ENCODE results near the gene SPEN.

DNA sequence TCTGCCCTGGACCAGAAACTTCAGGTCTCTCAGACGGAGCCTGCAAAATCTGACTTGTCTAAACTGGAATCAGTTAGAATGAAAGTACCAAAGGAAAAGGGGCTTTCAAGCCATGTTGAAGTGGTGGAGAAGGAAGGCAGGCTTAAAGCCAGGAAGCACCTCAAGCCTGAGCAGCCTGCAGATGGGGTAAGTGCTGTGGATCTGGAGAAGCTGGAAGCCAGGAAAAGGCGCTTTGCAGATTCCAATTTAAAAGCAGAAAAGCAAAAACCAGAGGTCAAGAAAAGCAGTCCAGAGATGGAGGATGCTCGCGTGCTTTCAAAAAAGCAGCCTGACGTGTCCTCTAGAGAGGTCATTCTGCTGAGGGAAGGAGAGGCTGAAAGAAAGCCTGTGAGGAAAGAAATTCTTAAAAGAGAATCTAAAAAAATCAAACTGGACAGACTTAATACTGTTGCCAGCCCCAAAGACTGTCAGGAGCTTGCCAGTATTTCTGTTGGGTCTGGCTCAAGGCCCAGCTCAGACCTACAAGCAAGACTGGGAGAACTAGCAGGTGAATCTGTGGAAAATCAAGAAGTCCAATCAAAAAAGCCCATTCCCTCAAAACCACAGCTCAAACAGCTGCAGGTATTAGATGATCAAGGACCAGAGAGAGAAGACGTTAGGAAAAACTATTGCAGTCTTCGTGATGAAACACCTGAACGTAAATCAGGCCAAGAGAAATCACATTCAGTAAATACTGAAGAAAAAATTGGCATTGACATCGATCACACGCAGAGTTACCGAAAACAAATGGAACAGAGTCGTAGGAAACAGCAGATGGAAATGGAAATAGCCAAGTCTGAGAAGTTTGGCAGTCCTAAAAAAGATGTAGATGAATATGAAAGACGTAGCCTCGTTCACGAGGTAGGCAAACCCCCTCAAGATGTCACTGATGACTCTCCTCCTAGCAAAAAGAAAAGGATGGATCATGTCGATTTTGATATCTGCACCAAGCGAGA lies 81.8 kb downstream of the SPEN start:
- TF ChIP-seq, protein P1, sequence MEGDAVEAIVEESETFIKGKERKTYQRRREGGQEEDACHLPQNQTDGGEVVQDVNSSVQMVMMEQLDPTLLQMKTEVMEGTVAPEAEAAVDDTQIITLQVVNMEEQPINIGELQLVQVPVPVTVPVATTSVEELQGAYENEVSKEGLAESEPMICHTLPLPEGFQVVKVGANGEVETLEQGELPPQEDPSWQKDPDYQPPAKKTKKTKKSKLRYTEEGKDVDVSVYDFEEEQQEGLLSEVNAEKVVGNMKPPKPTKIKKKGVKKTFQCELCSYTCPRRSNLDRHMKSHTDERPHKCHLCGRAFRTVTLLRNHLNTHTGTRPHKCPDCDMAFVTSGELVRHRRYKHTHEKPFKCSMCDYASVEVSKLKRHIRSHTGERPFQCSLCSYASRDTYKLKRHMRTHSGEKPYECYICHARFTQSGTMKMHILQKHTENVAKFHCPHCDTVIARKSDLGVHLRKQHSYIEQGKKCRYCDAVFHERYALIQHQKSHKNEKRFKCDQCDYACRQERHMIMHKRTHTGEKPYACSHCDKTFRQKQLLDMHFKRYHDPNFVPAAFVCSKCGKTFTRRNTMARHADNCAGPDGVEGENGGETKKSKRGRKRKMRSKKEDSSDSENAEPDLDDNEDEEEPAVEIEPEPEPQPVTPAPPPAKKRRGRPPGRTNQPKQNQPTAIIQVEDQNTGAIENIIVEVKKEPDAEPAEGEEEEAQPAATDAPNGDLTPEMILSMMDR (IDR thresholded peaks at IDR 0.05): no peak
- no peak for TF ChIP-seq POLR2A (IDR thresholded peaks at IDR 0.05)
